OCI-M2 (cell line): Measurements from ENCODE around the gene PRKAA1.
"Not testable (repeated sequence)": the region's sequence is repeated elsewhere in the genome, so short reads cannot be mapped to it uniquely, and the experiment has no call there.

Experiments used
- DNase-seq: peaks from one replicate; lab custom pipeline; 2025; ENCODE audit not compliant: unreplicated experiment; lab: John Stamatoyannopoulos, UW

PRKAA1 gene

GRCh38 chr5:40734986-40735385 is 63.2 kb downstream of the PRKAA1 start:
- DNase-seq, result no peak

DNA sequence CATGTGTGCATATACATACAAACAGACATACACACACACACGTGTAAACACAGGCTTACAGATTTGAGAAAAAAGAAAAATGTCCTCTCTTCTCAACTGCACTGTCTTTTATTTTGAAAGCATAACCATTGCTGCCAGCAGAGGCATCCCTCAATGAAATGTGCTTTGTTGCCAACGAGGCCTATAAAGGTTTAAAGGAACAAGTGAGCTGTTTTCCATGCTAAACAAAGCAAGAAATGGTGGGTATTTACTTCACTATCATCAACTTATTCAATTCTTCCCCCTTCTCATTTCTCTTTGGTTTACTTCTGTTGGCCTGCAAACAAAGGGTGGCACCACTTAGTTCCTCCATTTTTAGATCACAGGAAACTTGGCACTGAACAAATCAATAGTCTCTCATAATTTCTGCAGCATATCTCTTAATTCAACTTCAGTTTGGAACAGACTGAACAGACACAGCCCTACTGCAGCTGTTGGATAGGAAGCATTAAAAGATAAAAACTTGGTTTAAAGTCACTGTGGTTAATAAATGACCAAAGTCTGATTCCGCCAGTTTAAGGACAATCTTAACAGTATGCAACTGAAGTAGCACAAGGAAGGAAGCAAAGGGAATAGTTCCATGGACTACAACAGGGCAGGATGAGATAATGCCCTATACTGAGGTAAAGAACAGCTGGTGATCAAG is 64.2 kb downstream of the PRKAA1 start:
- DNase-seq, result no peak

DNA sequence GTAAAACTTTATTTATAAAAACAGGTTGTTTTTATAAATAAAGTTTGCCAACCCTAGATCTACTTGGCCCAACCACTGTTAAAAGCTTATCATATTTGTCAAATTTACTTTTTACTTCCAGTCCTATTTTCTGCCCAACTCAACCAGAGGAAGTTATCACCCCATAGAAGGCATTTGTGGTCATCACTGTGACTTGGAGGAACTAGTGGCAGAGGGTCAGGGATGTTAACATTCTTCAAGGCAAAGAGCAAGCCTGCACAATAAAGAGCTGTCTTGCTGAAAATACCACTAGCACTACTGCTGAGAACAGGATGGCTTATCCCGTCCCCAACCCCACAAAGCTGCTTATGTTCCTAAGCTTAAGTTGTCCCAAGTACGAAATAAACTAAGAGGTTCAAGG is 64.7 kb downstream of the PRKAA1 start:
- DNase-seq, result no peak

GRCh38 chr5:40722497-40722911 is 75.7 kb downstream of the PRKAA1 start:
- not testable (repeated sequence) for DNase-seq

DNA sequence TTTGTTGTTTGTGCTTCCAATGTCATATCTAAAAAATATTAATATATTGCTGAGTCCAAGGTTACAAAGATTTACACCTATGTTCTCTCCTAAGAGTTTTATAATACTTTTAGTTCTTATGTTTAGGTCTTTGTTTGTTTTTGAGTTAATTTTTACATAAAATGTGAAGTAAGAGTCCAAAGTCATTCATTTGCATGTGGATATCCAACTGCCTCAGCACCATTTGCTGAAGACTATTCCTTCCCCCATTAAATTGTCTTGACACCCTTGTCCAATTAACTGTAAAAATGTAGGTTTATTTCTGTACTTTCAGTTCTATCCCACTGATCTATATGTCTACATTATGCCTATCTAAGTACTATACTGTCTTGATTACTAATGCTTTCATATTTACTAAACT is 78.1 kb downstream of the PRKAA1 start:
- no peak for DNase-seq

GRCh38 chr5:40717281-40717680 is 80.9 kb downstream of the PRKAA1 start:
- DNase-seq, result no peak

DNA sequence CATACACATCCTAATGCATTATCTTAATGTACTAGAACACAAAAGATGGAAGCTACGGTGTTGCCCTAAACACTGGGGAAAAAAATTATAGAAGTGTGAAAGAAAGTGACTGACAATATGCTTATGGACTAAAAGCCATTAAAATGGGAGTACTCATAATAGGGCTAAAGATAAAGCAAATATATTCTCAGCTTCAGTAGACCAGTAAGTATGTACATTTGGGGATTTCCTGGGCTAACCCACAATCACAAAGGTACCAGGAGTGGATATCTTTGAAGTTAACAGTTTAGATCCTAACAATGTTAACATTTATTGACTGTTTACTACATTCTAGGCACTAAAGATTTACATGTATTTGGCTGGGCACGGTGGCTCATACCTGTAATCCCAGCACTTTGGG is 81.6 kb downstream of the PRKAA1 start:
- no peak for DNase-seq

GRCh38 chr5:40716000-40716399 is 82.2 kb downstream of the PRKAA1 start:
- no peak for DNase-seq

GRCh38 chr5:40714001-40714400 is 84.2 kb downstream of the PRKAA1 start:
- no peak for DNase-seq

GRCh38 chr5:40710575-40710974 is 87.6 kb downstream of the PRKAA1 start:
- DNase-seq, result not testable (repeated sequence)
